Heart right ventricle (tissue), 16 donors: ENCODE results near the gene LRRC18. TPM values are rescaled to one million over a fixed set of nuclear protein-coding genes. Genes with fewer than 3 reads are reported as not detected.

ENCODE experiments used
- ATAC-seq, 8 donors: fragments of 200-7000 bp; cut with Tn5 transposase; one replicate each; pipeline ENCODE4 v1.9.1; 2020; ENCODE audit warnings: mild to moderate bottlenecking in 8 of 8, moderate library complexity in 8 of 8, moderate number of reproducible peaks in 1 of 8
- DNase-seq, 2 donors: peaks; one replicate each; pipeline ENCODE4 v3.0.0-alpha.2; 2020
- H3K27ac ChIP-seq, 10 donors: fragments of 200-600 bp; sonication (generic) in 2 of 10; one replicate each; pipeline versions ENCODE4 v1.5.0 to v1.8.0; 2020 to 2022; ENCODE audit warnings: mild to moderate bottlenecking in 3 of 10
- H3K27me3 ChIP-seq, 7 donors: fragments of 200-600 bp; one replicate each; pipeline ENCODE4 v1.8.0; 2021 to 2022; ENCODE audit warnings: mild to moderate bottlenecking in 2 of 7
- H3K36me3 ChIP-seq, 9 donors: fragments of 200-600 bp; sonication (generic) in 1 of 9; one replicate each; pipeline versions ENCODE4 v1.5.0 to v1.8.0; 2020 to 2022; ENCODE audit warnings: mild to moderate bottlenecking in 2 of 9
- H3K4me1 ChIP-seq, 9 donors: fragments of 200-600 bp; sonication (generic) in 1 of 9; one replicate each; pipeline versions ENCODE4 v1.5.0 to v1.8.0; 2020 to 2022; ENCODE audit warnings: mild to moderate bottlenecking in 4 of 9
- H3K4me3 ChIP-seq, 10 donors: fragments of 200-600 bp; sonication (generic) in 2 of 10; one replicate each; pipeline versions ENCODE4 v1.5.0 to v1.8.0; 2020 to 2022; ENCODE audit warnings: mild to moderate bottlenecking in 7 of 10, moderate library complexity in 2 of 10
- H3K9me3 ChIP-seq, 11 donors: fragments of 200-600 bp in 10 of 11; sonication (generic) in 2 of 11; one replicate each; pipeline versions ENCODE4 v1.5.0 to v1.8.0; 2013 to 2022; ENCODE audit warnings: mild to moderate bottlenecking in 2 of 11, control low read depth in 1 of 11, moderate library complexity in 1 of 11
- WGBS, 2 donors: extraction: QIAGEN DNeasy Blood & Tissue Kit; methylation state at CpG; one replicate each; pipeline ENCODE4 v1.1.7; 2013; ENCODE audit warnings: inconsistent platforms in 1 of 2; 5-methylcytosine and 5-hydroxymethylcytosine counted together
- intact Hi-C, 10 donors: fragments of 100-400 bp; cut with DNase I; formaldehyde crosslinking; loops; one replicate each; pipeline versions ENCODE4 v1.11.1 to v1.14.2; 2022
- polyA plus RNA-seq, 2 donors: library from polyadenylated mRNA; stranded (reverse); fragments of 200-250 nt; gene quantifications; one replicate each; pipeline ENCODE4 v1.2.3, GENCODE V29; 2013
- total RNA-seq, 10 donors: library from RNA; stranded (reverse); fragmentation: NEBNext Ultra II Directional in 3 of 10; extraction: Animal tissue kit (Norgen Biotek cat#: 25700) in 3 of 10; gene quantifications; one replicate each; pipeline versions ENCODE4 v1.2.1 to v1.2.4, GENCODE V29; 2021 to 2023
- TF ChIP-seq, protein P1 (sequence below), 9 donors: fragments of 200-600 bp; sonication (generic) in 2 of 9; IDR thresholded peaks; one replicate each; pipeline versions ENCODE4 v1.5.0 to v1.8.0; 2021 to 2022; ENCODE audit warnings: antibody characterized with exemption in 9 of 9, mild to moderate bottlenecking in 5 of 9, moderate library complexity in 1 of 9
- donor health status: Arrhythmogenic right ventricular cardiomyopathy.
- donor health status: ischemic (EF 13 %, LVEDD 7.1; RV severe dilation, severe dysfunction).
- donor health status: healthy with polysubstance abuse.
- donor health status: DM: no; HTN: yes; CAD: no.
- donor health status: DM: no; HTN: no; CAD: no.
- donor health status: ischemic (EF 25% LVEDD 6.9; RV normal size, moderate dysfunction).
- donor health status: ischemic (EF 25% LVEDD 5.7; RV mildly dilated, moderate dysfunction).
- donor health status: healthy.
- donor health status: DM: yes; HTN: yes; CAD: no.
- donor health status: Ischemic cardiomyopathy.
- donor health status: ischemic (EF 35%, LVEDD 5.7; RV mildly dilated, moderate dysfunction).
- donor health status: nonischemic (EF 11% LVEDD 7.7; RV severe dilation, severe dysfunction).
- donor health status: DM: yes; HTN: yes; CAD: no.
- donor health status: PGD.
- donor health status: ischemic (EF 29% LVEDD 5.4; RV normal size, mild dysfunction).
- donor health status: nonischemic (EF 23%, LVEDD 6.1; RV moderate dilation, normal function).

Gene LRRC18
- total and polyA plus RNA-seq, 12 donors: 0.13 to 0.18 TPM; not detected in 10

DNA sequence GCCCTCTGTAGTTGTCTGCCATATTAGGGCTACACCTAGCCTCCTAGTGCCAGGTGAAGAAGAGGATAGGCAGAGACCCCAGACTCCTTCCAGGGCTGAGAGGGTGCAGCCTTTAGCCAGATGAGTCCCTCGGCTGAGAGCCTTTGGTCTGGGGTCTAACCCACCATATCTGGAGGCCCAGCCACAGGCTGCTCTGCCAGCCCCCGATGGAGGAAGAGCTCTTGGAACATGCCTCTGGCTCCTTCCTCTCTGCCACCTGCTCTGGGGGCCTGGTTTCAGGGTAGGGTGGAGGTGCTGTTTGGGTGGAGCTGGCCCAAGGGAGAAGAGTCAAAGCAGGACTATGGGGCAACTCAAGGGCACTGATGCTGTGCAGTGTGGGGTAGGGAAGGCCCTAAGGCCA, 1.4 kb downstream of the LRRC18 start:
- no peaks in the 10 kb centered on the region for H3K27me3 ChIP-seq
- no peaks in the 10 kb centered on the region for H3K36me3 ChIP-seq
- intact Hi-C loops: no loop called here
- H3K9me3 ChIP-seq: no peaks in the 10 kb centered on the region
- no peak overlapping the region for H3K4me3 ChIP-seq
- no peaks in the 10 kb centered on the region for H3K4me1 ChIP-seq
- no peak overlapping the region for H3K27ac ChIP-seq
- no peak for ATAC-seq
- DNase-seq: no peak
- WGBS, 2 donors: 89 to 91% methylated on average over 2 of the region's 2 CpGs
- TF ChIP-seq, protein P1, sequence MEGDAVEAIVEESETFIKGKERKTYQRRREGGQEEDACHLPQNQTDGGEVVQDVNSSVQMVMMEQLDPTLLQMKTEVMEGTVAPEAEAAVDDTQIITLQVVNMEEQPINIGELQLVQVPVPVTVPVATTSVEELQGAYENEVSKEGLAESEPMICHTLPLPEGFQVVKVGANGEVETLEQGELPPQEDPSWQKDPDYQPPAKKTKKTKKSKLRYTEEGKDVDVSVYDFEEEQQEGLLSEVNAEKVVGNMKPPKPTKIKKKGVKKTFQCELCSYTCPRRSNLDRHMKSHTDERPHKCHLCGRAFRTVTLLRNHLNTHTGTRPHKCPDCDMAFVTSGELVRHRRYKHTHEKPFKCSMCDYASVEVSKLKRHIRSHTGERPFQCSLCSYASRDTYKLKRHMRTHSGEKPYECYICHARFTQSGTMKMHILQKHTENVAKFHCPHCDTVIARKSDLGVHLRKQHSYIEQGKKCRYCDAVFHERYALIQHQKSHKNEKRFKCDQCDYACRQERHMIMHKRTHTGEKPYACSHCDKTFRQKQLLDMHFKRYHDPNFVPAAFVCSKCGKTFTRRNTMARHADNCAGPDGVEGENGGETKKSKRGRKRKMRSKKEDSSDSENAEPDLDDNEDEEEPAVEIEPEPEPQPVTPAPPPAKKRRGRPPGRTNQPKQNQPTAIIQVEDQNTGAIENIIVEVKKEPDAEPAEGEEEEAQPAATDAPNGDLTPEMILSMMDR (IDR thresholded peaks at IDR 0.05): no peak

DNA sequence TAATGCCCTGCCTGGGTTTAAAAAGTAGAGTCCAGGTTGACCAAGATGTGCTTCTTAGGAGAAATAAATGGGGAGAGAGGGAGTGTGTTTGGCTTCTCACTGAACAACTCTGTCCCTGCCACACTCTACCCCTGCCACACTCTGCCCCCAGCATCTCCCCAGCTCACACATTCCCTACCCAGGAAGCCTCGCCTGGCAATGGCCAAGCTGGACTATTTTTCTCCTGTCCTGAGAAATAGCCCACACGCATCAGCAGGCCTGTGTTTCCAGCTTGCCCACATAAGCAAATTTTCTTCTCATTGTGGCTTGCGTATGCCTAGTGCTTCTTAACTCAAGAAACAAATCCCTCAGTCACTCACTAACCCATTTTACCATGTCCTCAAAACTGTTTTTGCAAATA, 1.8 kb downstream of the LRRC18 start:
- ATAC-seq (no peak), DNase-seq (no peak)
- no peak overlapping the region for H3K4me3 ChIP-seq
- 98 to 99% methylated on average over 3 of the region's 3 CpGs for WGBS, 2 donors
- H3K9me3 ChIP-seq: no peaks in the 10 kb centered on the region
- no peaks in the 10 kb centered on the region for H3K36me3 ChIP-seq
- no peak overlapping the region for H3K27ac ChIP-seq
- no peaks in the 10 kb centered on the region for H3K27me3 ChIP-seq
- TF ChIP-seq, protein P1 (IDR thresholded peaks at IDR 0.05): no peak
- H3K4me1 ChIP-seq: no peaks in the 10 kb centered on the region
- intact Hi-C loops: no loop called here

DNA sequence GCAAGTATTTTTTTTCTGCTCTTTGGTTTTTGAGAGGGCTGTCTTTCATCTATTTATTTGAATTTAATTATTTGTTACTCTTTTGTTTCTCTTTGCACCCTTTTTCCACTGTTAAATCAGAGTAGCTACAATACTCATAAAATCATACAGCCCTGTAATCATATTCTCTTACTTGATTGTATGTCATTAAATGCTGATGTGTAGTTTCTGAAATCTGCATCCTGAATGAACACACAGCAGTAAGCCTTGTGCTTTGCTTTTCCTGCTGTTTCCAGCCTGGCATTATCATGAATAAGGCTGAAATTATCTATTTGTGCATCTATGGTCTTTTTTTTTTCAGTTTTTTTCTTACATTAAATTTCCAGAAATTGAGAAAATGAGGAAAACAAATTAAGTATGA, 4.1 kb downstream of the LRRC18 start:
- Histone ChIP-seq H3K9me3 (no peaks in the 10 kb centered on the region), H3K27me3 (no peaks in the 10 kb centered on the region), H3K4me3 (peak overlapping the region in 1 of 10 donors; percentile 20), H3K27ac (peak overlapping the region in 1 of 10 donors; percentile 15), H3K36me3 (no peaks in the 10 kb centered on the region), H3K4me1 (no peaks in the 10 kb centered on the region)
- TF ChIP-seq, protein P1 (IDR thresholded peaks at IDR 0.05): no peak
- intact Hi-C loops: no loop called here
- ATAC-seq: no peak
- no peak for DNase-seq

DNA sequence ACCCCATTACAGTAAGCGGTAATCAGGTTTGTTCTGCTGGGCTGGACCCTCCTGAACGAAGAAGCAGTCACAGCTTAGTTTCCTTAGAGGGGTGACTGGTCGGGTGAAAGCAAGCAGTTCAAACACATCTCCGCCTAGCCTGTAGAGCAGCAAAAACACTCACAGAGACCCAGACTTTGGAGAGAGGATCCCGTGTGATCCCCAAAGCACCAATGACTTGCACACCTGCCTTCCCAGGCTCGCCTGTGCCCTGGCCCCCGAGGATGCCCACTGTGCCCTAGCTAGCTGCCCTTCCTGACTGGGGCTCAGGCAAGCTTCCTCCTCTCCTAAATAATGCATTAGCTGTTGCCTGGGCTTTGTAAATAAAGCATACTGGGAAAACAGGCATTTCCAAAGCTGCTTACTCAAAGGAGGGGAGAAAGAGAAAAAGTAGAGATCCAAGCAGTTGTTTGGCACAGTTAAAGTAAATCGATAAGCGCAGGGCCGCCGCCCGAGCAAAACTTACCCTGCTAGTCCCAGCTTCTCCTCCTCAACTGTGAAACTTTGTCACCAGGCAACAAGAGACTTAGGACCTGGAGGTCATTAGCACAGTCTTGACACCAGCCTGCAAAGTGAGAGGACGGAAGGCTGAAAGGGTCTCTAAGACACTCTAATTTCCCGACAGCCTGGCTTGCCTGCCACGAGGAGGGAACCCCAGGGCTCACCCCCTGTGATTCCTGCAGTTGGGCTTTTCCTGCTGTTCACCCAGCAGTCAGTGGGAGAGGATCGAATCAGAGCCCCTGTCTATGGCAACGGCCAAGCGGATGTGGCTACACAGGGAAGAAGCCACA, 4.8 kb downstream of the LRRC18 start:
- Histone ChIP-seq H3K9me3 (no peaks in the 10 kb centered on the region), H3K27me3 (no peaks in the 10 kb centered on the region), H3K4me3 (peak overlapping the region in 5 of 10 donors; percentile 8 to 20 (median 11)), H3K27ac (peak overlapping the region in 1 of 10 donors; percentile 15), H3K4me1 (no peaks in the 10 kb centered on the region), H3K36me3 (no peaks in the 10 kb centered on the region)
- DNase-seq (no peak), ATAC-seq (peak in 2 of 8 donors; percentile 42)
- TF ChIP-seq, protein P1 (IDR thresholded peaks at IDR 0.05): no peak
- 69% methylated on average over 18 of the region's 18 CpGs for WGBS, 2 donors
- intact Hi-C loops: no loop called here
